ENCODE measurements around the gene TMEM108. TPM values are rescaled to one million over a fixed set of nuclear protein-coding genes. Genes with fewer than 3 reads are reported as not detected.

Gene TMEM108
- total and polyA plus RNA-seq, 2 of the 4 experiments (the other 2 are of a cell fraction) = 0.18 to 2.2 TPM

GRCh38 chr3:133367403-133367802, 329.2 kb downstream of the TMEM108 start:
- H3K27me3 ChIP-seq (ENCODE audit: control insufficient read depth, insufficient read depth, low read length) = no peaks in the 10 kb centered on the region; the same call in 1 of the 2 replicates
- DNase-seq (no peak), ATAC-seq (ENCODE audit: low read depth) (no peak)
- H3K9ac ChIP-seq (ENCODE audit: low read depth, low read length) = no peak overlapping the region
- H2AK5ac ChIP-seq (ENCODE audit: low read depth, low read length) = no peak overlapping the region
- H3K4ac ChIP-seq (ENCODE audit: low read depth, low read length) = no peak overlapping the region
- no peak overlapping the region for H3K14ac ChIP-seq (replicated peaks; ENCODE audit: low read depth, low read length)
- H3K4me1 ChIP-seq (ENCODE audit: control insufficient read depth, insufficient read depth, low read length) = no peaks in the 10 kb centered on the region
- H2AK9ac ChIP-seq (replicated peaks; ENCODE audit: low read depth, low read length, poor library complexity) = no peak overlapping the region
- in situ Hi-C loops (cut with MboI; ENCODE audit: low sequenced_read_pairs) (no loop called here), intact Hi-C loops (cut with micrococcal nuclease) (no loop called here), dilution Hi-C loops (cut with HindIII; ENCODE audit: low sequenced_read_pairs, unreplicated experiment) (no loop called here)
- H4K91ac ChIP-seq (ENCODE audit: insufficient read depth, low read depth, low read length) = no peak overlapping the region
- no peaks in the 10 kb centered on the region for H3K9me3 ChIP-seq (ENCODE audit: control insufficient read depth, insufficient read depth, low read length)
- H2BK20ac ChIP-seq (ENCODE audit: low read depth, low read length) = no peak overlapping the region
- 100% methylated on average over 2 of the region's 3 CpGs; no CpG with 5 or more reads in 1 of the 2 experiments for WGBS, 2 experiments (ENCODE audit: extremely low coverage in 2 of 2, insufficient read length in 1 of 2)
- H3K4me3 ChIP-seq (ENCODE audit: insufficient read depth, low read depth, low read length) = no peak overlapping the region
- no TSS peak for BruUV-seq (replicated peaks)
- H2BK15ac ChIP-seq (ENCODE audit: low read depth, low read length) = no peak overlapping the region
- no peaks in the 10 kb centered on the region for H4K20me1 ChIP-seq (ENCODE audit: insufficient read depth, low read length)
- ChIA-PET CTCF (interaction anchor here (0.5 kb wide), 1 partner anchor 10 kb away, joined by 9 read pairs; no protein-coding TSS in a partner anchor), POLR2A (ENCODE audit: unreplicated experiment) (no interaction called here)
- H3K27ac ChIP-seq (ENCODE audit: insufficient read depth, low read length) = no peak overlapping the region
- no peaks in the 10 kb centered on the region for H3K36me3 ChIP-seq (ENCODE audit: control insufficient read depth, insufficient read depth, low read length)
- no peak overlapping the region for H2BK5ac ChIP-seq (ENCODE audit: low read depth, low read length, poor library complexity, severe bottlenecking)
- H3K79me1 ChIP-seq (ENCODE audit: low read depth in 1 of 2, low read length in 2 of 2) = no peaks in the 10 kb centered on the region
- no peaks in the 10 kb centered on the region for H3K9me1 ChIP-seq (ENCODE audit: insufficient read depth, low read length)
- TF ChIP-seq BHLHE40 (IDR thresholded peaks at IDR 0.05; ENCODE audit: low read depth, low read length) (no peak), MAZ (IDR thresholded peaks at IDR 0.05; ENCODE audit: borderline replicate concordance, low read depth, low read length) (no peak), CHD1 (IDR thresholded peaks at IDR 0.05; ENCODE audit: low read depth, low read length) (no peak), RFX5 (IDR thresholded peaks at IDR 0.05; ENCODE audit: low read depth, low read length) (no peak), NFE2L2 (IDR thresholded peaks at IDR 0.05; ENCODE audit: low read depth, low read length) (no peak), RAD21 (IDR thresholded peaks at IDR 0.05; ENCODE audit: low read length) (no peak), MAFK (IDR thresholded peaks at IDR 0.05; ENCODE audit: low read depth, low read length) (no peak), SMC3 (IDR thresholded peaks at IDR 0.05; ENCODE audit: low read depth, low read length) (no peak), MXI1 (IDR thresholded peaks at IDR 0.05; ENCODE audit: borderline replicate concordance, low read depth, low read length) (no peak)
- TF ChIP-seq, protein P1, sequence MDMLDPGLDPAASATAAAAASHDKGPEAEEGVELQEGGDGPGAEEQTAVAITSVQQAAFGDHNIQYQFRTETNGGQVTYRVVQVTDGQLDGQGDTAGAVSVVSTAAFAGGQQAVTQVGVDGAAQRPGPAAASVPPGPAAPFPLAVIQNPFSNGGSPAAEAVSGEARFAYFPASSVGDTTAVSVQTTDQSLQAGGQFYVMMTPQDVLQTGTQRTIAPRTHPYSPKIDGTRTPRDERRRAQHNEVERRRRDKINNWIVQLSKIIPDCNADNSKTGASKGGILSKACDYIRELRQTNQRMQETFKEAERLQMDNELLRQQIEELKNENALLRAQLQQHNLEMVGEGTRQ (IDR thresholded peaks at IDR 0.05; ENCODE audit: low read depth, low read length) = no peak
- no peak overlapping the region for H2AFZ ChIP-seq (replicated peaks; ENCODE audit: low read length, poor library complexity)
- H4K5ac ChIP-seq (ENCODE audit: low read depth, low read length) = no peak overlapping the region
- H2BK120ac ChIP-seq (ENCODE audit: low read depth, low read length) = no peak overlapping the region
- H3K56ac ChIP-seq (ENCODE audit: extremely low read depth, insufficient read depth, low read length) = no peak overlapping the region
- no peak overlapping the region for H3K23ac ChIP-seq (ENCODE audit: low read depth, low read length)
- H4K8ac ChIP-seq (ENCODE audit: low read depth in 2 of 2, low read length in 2 of 2) = no peak overlapping the region
- no peak overlapping the region for H3K18ac ChIP-seq (ENCODE audit: low read depth, low read length)
- no peak overlapping the region for H3K4me2 ChIP-seq (ENCODE audit: low read depth, low read length)
